ENCODE results near the gene RNF141.

- no peak for TF ChIP-seq EZH2phosphoT487 (IDR thresholded peaks at IDR 0.05; ENCODE audit: insufficient read depth, low read depth)
- TF ChIP-seq EZH2 (IDR thresholded peaks at IDR 0.05; ENCODE audit: insufficient read depth, poor library complexity, severe bottlenecking): no peak
Measured at GRCh38 chr11:10575346-10576034, 34.5 kb upstream of the RNF141 start.

Measured in GM23248 (cell line).